Ectodermal cell (in vitro differentiated cells): Measurements from ENCODE around the gene NR2F6.
"Not testable (repeated sequence)": the region's sequence is repeated elsewhere in the genome, so short reads cannot be mapped to it uniquely, and the experiment has no call there.

Source experiments
- H3K27ac ChIP-seq: 2 replicates; pipeline ENCODE4 v1.7.0; 2013; ENCODE audit warnings: mild to moderate bottlenecking, low read depth, low read length; ENCODE audit not compliant: insufficient read depth, poor library complexity, severe bottlenecking
- H3K27me3 ChIP-seq: 2 replicates; pipeline ENCODE4 v1.7.0; 2013; ENCODE audit warnings: mild to moderate bottlenecking, low read length; ENCODE audit not compliant: insufficient read depth, control insufficient read depth, poor library complexity, severe bottlenecking
- H3K36me3 ChIP-seq: one replicate; pipeline ENCODE4 v1.7.0; 2013; ENCODE audit warnings: low read length; ENCODE audit not compliant: control insufficient read depth, insufficient read depth
- H3K4me1 ChIP-seq: one replicate; pipeline ENCODE4 v1.7.0; 2013; ENCODE audit warnings: low read length; ENCODE audit not compliant: control insufficient read depth, insufficient read depth
- H3K4me3 ChIP-seq: 2 replicates; pipeline ENCODE4 v1.7.0; 2013; ENCODE audit warnings: low read depth, low read length, control low read depth; ENCODE audit not compliant: insufficient read depth
- H3K9me3 ChIP-seq: 2 replicates; pipeline ENCODE4 v1.7.0; 2013; ENCODE audit warnings: mild to moderate bottlenecking, low read length, moderate library complexity; ENCODE audit not compliant: control insufficient read depth
- whole genome bisulfite sequencing, 2 experiments: methylation state at CpG; one replicate each; pipeline ENCODE4 v1.1.7; 2013; ENCODE audit warnings: missing lambda C conversion rate in 2 of 2; 5-methylcytosine and 5-hydroxymethylcytosine counted together

Gene NR2F6

GRCh38 chr19:17282488-17283125, 36.9 kb upstream of the NR2F6 start:
- Histone ChIP-seq H3K4me3 (peak overlapping the region; percentile 24), H3K36me3 (peaks cover 5% of the 10 kb centered on the region), H3K27me3 (peaks cover 21% of the 10 kb centered on the region), H3K27ac (no peak overlapping the region), H3K9me3 (no peaks in the 10 kb centered on the region), H3K4me1 (no peaks in the 10 kb centered on the region)
- WGBS, 2 experiments: 13 to 14% methylated on average over 45 of the region's 45 CpGs

GRCh38 chr19:17281391-17282304, 35.9 kb upstream of the NR2F6 start, which contains the start of gene ANKLE1:
Gene ANKLE1, plus strand, starts transcription at chr19:17281901. Its CDS starts 20 bp downstream, at chr19:17281921.
- no peaks in the 10 kb centered on the region for H3K4me1 ChIP-seq
- H3K4me3 ChIP-seq: peak within 1 kb of the TSS; percentile 24
- no peaks in the 10 kb centered on the region for H3K9me3 ChIP-seq
- H3K36me3 ChIP-seq: peaks cover 15% of the 10 kb centered on the region
- peaks cover 21% of the 10 kb centered on the region for H3K27me3 ChIP-seq
- H3K27ac ChIP-seq: no peak within 1 kb of the TSS
- WGBS, 2 experiments: 36 to 37% methylated on average over 75 of the region's 75 CpGs

- Histone ChIP-seq H3K27ac (no peak overlapping the region), H3K27me3 (peaks cover 21% of the 10 kb centered on the region), H3K36me3 (peaks cover 24% of the 10 kb centered on the region), H3K9me3 (no peaks in the 10 kb centered on the region), H3K4me1 (no peaks in the 10 kb centered on the region), H3K4me3 (no peak overlapping the region)
- 78% methylated on average over 3 of the region's 3 CpGs for WGBS, 2 experiments
Measured at GRCh38 chr19:17279436-17279835, 33.7 kb upstream of the NR2F6 start.

- H3K27ac ChIP-seq: no peak overlapping the region
- peaks cover 37% of the 10 kb centered on the region for H3K36me3 ChIP-seq
- H3K27me3 ChIP-seq: peaks cover under 1% of the 10 kb centered on the region
- H3K4me1 ChIP-seq: no peaks in the 10 kb centered on the region
- H3K4me3 ChIP-seq: no peak overlapping the region
- WGBS, 2 experiments: 95% methylated on average over 19 of the region's 19 CpGs
- no peaks in the 10 kb centered on the region for H3K9me3 ChIP-seq
Measured at GRCh38 chr19:17275441-17276175, 29.9 kb upstream of the NR2F6 start.

- H3K4me1 ChIP-seq, H3K9me3 ChIP-seq, H3K27ac ChIP-seq, H3K27me3 ChIP-seq, H3K4me3 ChIP-seq: not testable (repeated sequence)
- 89 to 96% methylated on average over 3 of the region's 3 CpGs for WGBS, 2 experiments
- H3K36me3 ChIP-seq: peaks cover 41% of the 10 kb centered on the region
Measured at GRCh38 chr19:17274892-17275291, 29.2 kb upstream of the NR2F6 start.

- no peaks in the 10 kb centered on the region for H3K9me3 ChIP-seq
- no peaks in the 10 kb centered on the region for H3K27me3 ChIP-seq
- no peak overlapping the region for H3K27ac ChIP-seq
- H3K4me3 ChIP-seq: no peak overlapping the region
- 93 to 96% methylated on average over 13 of the region's 13 CpGs for WGBS, 2 experiments
- H3K4me1 ChIP-seq: peaks cover 6% of the 10 kb centered on the region
- H3K36me3 ChIP-seq: peaks cover 18% of the 10 kb centered on the region
Measured at GRCh38 chr19:17268754-17269153, 23.0 kb upstream of the NR2F6 start.

GRCh38 chr19:17266975-17267788, 21.5 kb upstream of the NR2F6 start, which contains the start of gene BABAM1:
Gene BABAM1, plus strand, starts transcription at chr19:17267443. Its CDS starts 1,364 bp downstream, at chr19:17268807.
- peak within 1 kb of the TSS; percentile 87 for H3K4me3 ChIP-seq
- H3K36me3 ChIP-seq: peaks cover 11% of the 10 kb centered on the region
- 1% methylated on average over 27 of the region's 27 CpGs for WGBS, 2 experiments
- H3K4me1 ChIP-seq: peaks cover 6% of the 10 kb centered on the region
- H3K27me3 ChIP-seq: no peaks in the 10 kb centered on the region
- H3K27ac ChIP-seq: no peak within 1 kb of the TSS
- H3K9me3 ChIP-seq: no peaks in the 10 kb centered on the region

GRCh38 chr19:17266589-17266974, 20.9 kb upstream of the NR2F6 start:
- H3K4me1 ChIP-seq: peaks cover 6% of the 10 kb centered on the region
- H3K9me3 ChIP-seq: no peaks in the 10 kb centered on the region
- H3K4me3 ChIP-seq: no peak overlapping the region
- H3K27me3 ChIP-seq: no peaks in the 10 kb centered on the region
- 87 to 90% methylated on average over 12 of the region's 12 CpGs for WGBS, 2 experiments
- peaks cover 11% of the 10 kb centered on the region for H3K36me3 ChIP-seq
- no peak overlapping the region for H3K27ac ChIP-seq

GRCh38 chr19:17266026-17266425, 20.3 kb upstream of the NR2F6 start:
- Histone ChIP-seq H3K9me3 (no peaks in the 10 kb centered on the region), H3K4me1 (peaks cover 6% of the 10 kb centered on the region), H3K36me3 (peaks cover 11% of the 10 kb centered on the region), H3K27me3 (no peaks in the 10 kb centered on the region), H3K4me3 (no peak overlapping the region), H3K27ac (no peak overlapping the region)
- WGBS, 2 experiments: 90 to 94% methylated on average over 7 of the region's 7 CpGs
